GM18861 (cell line): ENCODE results near the gene DCDC2C.

Experiments
- ATAC-seq: cut with Tn5 transposase; IDR thresholded peaks from one replicate; pipeline ENCODE4 v1.9.1; 2021; ENCODE audit not compliant: unreplicated experiment

DCDC2C gene

GRCh38 chr2:3876221-3876620 is 172.8 kb downstream of the DCDC2C start:
- ATAC-seq, result no peak

DNA sequence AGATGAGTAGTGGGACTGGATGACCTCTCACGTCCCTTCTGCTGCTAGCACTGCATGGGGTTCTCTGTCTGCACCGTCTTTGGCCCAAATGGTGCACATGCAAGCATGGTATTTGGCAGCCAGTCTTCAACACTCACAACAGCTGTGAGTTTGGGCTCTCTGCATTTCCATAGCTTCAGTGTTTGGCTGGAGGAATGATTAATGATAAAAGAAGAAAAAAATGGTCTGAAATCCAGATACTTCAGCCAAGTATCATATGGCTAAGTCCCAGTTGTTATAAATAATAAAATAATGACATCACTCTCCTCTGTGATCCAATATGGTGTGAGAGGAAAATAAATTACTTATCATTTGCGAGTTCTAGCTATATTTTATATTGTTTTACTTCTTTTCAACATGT is 173.3 kb downstream of the DCDC2C start:
- no peak for ATAC-seq

DNA sequence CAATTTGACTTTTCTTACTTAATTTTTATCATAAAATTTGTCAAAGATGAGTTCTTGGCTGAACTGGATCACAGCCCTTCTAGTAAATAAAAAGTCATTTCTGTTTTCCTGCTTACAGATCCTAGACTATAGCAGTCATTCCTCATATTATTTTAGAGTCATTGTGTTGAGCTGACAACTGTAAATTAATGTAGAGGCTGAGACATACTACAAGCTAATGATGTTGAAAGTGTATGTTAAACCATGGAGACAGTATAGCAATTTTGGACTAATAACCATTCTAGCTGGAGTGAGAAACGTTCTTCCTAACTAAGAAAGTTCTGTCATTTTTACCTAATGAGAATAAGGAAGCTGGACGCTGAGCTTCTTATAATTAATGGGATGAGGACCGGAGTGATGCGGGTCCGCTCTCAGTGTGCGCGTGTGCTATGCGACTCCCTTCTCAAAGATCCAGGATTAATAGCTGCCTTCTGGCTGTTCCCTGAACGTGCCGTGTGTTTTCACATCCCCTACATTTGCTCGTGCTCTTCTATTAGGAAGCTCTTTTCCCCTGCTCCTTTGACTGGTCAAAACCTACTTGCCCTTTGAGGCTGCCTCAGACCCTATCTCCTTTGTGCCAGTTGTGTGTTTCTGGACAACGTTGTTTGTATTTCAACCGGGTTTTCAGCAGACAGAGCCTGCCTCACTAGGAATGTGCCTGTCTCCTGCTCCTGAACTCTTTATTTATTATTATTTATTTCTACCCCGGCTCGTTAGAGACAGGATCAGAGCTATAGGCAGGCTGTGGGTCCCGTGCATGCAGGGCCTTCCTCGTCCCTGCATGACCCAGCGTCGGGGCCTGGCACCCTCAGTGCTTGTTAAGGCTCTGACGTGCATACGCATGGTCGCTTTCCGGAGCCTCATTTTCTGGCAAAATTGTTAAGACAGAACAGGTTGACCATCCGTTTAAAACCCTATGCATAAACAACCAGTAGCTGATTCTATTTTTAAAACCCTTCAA is 182.6 kb downstream of the DCDC2C start:
- ATAC-seq, result no peak

GRCh38 chr2:3895021-3895420 is 191.6 kb downstream of the DCDC2C start:
- ATAC-seq, result no peak
